T1000 (cell line): ENCODE results near the gene TMEM106A.
"Not testable (repeated sequence)": the region's sequence is repeated elsewhere in the genome, so short reads cannot be mapped to it uniquely, and the experiment has no call there.

ENCODE experiments used
- DNase-seq: peaks from one replicate; lab custom pipeline; 2025; ENCODE audit warnings: mixed read lengths; lab: John Stamatoyannopoulos, UW

TMEM106A gene

GRCh38 chr17:43216369-43216761 is 4.7 kb downstream of the TMEM106A start:
- no peak for DNase-seq

DNA sequence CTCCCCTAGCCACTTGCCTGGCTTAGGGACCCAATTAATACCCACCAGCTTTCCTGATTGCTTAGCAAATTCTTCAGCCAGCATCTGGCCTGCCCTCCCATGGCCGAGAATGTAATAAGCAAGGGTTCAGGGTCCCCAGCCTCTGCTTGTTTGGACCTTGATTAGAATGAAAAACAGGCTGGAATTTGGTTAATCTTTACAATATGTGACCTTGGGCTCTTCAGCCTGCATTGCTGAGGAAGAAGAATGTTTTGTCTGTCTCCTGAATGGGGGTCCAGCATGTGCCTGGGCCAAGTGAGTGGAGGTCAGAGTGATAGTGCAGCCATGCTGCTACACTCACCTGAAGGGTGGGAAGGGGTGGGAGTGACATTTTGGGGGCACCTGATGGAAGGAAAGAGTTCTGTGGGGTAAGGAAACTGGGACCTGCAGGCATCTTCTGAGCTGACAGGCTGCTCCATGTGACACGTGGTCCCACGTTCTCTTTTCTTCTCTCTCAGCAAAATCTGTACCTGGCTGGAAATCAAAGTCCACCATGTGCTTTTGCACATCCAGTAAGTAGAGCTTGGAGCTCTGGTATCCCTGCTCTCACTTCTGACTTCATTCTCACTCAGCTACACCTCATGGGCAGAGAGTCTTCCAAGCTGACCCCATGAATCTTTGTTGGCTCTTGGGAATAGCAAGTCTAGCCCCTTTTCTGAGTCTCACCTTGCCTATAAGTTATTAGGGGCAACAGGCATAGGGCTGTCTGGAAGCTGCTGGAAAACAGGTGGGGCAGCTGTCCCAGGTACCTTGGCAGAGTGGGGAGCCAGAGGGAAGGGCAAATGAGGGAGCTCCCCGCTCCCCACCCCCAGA is 5.3 kb downstream of the TMEM106A start:
- DNase-seq = no peak

DNA sequence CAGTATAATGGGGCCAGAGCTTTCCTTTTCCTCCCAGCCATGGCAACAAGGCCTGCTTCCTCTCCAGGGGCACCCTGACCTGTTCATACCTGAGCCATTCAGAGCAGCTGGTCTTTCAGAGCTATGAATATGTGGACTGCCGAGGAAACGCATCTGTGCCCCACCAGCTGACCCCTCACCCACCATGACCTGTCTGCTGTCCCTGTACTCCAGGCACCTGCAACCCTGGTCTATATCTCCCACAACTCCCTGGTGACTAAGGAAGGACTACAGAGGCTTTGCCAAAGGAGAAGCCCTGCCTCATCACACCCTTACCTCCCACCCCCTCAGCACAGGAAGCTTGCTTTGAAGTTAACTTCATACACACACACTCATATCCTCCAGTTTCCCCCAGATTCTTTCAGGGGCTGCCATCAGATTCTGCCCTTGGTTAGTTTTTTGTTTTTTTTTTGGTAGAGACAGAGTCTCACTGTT is 6.0 kb downstream of the TMEM106A start:
- no peak for DNase-seq

- no peak for DNase-seq
These were observed 7.3 kb downstream of the TMEM106A start for GRCh38 chr17:43219001-43219400.

DNA sequence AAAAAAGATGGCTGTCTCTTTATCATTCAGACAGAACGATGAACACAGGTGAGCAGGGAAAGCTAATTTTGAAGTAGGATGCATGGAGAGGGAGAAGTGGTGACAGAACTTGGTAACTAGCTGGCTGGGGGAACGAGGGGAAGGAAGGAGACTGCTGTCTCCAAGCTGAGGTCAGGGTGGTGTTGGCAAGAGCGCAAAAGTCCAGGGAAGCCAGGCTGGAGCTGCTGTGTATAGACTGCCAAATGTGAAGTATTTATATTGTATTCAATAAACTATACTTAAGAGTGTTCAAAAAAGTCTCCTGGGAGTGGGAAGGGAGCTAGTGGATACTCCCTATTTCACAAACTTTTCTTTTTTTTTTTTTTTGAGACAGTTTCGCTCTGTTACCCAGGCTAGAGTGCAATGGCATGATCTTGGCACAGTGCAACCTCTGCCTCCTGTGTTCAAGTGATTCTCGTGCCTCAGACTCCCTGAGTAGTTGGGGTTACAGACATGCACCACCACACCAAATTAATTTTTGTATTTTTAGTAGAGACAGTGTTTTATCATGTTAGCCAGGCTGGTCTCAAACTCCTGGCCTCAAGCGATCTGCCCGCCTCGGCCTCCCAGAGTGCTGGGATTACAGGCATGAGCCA is 8.2 kb downstream of the TMEM106A start:
- DNase-seq = no peak

- DNase-seq = no peak
These were observed 8.9 kb downstream of the TMEM106A start for GRCh38 chr17:43220511-43221125.

DNA sequence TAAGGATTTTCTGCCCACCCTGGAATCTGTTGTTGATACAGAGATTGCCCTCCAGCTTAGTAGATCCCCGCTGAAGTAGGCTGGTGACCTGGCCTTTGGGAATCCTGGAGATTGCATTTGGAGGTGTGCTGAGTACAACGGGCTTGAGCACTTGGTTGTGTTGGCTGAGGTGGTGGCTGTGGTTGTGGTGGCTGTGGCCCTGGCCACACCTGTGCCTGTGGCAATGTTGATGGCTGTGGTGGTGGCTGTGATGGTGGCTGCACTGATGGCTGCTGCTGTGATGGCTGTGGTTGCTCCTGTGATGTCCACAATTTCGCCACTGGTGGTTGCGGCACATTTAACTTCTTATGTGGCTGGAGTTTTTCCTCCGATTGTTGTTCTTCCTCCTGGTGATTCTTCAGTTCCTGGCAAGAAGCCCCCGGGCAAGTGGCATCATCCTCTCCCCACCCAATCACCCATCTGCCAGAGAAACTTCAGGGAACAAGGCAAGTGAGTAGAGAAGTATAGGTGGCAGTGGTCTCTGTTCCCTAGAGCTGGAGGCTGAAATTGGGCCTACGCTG is 12.6 kb downstream of the TMEM106A start:
- no peak for DNase-seq

DNA sequence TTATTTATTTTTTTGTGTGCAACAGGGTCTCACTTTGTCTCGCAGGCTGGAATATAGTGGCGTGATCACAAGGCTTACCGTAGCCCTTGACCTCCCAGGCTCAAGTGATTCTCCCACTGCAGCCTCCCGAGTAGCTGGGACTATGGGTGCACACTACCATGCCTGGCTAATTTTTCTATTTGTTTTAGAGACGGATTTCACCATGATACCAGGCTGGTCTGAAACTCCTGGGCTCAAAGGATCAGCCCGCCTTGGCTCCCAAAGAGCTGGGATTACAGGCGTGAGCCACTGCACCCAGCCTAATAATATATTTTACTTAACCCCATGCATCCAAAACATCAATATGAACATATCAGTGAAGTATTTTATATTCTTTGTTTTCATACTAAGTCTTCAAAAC is 14.7 kb downstream of the TMEM106A start:
- no peak for DNase-seq

DNA sequence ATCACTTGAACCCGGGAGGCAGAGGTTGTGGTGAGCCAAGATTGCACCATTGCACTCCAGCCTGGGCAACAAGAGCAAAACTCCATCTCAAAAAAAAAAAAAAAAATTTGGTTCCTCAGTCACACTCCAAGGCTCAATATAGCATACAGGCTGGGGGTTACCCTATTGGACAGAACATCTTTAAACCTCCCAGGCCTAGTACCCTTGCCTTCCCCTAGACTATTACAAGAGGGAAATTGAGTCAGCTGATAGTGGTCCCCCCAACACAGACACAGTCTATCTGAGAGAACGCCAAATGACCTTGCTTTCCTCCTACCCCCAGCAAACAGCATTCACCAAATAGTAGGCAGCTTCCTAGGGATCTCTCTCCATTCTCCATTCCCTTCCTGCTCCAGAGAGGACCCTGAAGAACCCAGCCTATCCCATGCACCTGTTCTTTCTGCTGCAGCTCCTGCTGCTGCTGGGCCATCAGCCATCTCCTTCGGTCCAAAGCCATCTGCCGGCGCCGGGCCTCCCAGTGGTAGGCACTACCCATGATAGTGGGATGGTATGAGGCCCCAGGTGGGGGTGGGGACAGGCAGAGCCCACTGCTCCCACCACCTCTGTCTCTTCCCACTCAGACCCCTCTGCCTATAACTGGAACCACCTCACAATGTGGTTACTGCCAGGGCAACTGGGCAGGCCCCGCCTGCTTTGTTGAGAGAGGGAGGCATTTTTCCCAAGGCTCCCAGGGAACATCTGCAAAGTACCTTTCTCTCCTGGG is 16.5 kb downstream of the TMEM106A start, which contains the start of gene CCDC200:
Gene CCDC200, minus strand, starts transcription at position 604 of the 763 bp plus-strand sequence. Its CDS starts 69 bp downstream, at position 535.
- not testable (repeated sequence) for DNase-seq

GRCh38 chr17:43231205-43232020 is 19.7 kb downstream of the TMEM106A start:
- not testable (repeated sequence) for DNase-seq

DNA sequence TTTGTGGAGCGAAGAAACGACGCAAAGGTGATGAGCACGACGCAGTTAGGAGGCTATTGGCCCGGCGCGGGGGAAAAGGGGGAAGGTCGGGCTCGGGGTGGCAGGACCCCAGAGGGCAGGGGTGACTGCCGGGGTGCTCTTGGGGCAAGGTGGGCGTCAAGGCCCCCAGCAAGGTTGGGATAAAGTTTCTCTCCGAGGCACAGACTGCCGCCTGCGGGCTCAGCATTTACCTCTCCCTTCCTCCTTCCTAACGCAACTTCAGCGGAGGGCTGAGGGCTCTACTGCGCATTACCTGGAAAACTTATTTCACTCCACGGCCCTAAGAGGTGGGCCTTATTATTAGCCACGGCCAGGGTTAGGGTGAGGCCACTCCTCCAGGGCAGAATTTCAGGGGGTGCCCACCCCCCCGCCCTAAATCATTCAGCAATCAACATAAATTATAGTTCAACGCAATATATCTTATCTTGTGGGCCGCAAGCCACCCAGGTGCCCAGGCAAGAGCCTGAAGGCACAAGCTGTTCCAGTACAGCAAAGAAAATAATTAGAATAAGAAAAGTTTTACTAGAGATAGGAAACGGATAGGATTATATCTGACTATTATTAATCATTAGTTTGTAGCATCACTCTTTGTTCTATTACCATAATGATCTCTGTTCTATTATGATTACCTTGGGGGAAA is 20.5 kb downstream of the TMEM106A start:
- not testable (repeated sequence) for DNase-seq

DNA sequence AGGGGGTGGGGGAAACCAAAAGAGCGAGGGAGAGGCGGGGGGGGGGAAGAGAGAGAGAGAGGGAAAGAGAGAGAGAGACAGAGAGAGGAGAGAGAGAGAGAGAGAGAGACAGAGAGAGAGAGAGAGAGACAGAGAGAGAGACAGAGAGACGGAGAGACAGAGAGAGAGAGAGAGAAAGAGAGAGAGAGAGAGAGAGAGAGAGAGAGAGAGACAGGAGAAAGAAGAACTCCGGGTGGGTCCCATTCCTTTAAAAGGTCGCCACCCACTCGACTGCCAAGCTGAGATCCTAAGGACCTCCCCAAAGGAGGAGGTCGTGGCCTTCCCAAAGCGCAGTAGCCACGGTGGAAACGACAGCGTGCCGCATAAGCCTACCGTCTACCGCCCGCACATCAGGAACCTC is 21.6 kb downstream of the TMEM106A start:
- not testable (repeated sequence) for DNase-seq

GRCh38 chr17:43233877-43234276 is 22.2 kb downstream of the TMEM106A start, which contains the start of gene RNU2-1:
TSS of gene RNU2-1 (minus strand) at chr17:43233977.
- not testable (repeated sequence) for DNase-seq

GRCh38 chr17:43239597-43239996 is 27.9 kb downstream of the TMEM106A start:
- not testable (repeated sequence) for DNase-seq

DNA sequence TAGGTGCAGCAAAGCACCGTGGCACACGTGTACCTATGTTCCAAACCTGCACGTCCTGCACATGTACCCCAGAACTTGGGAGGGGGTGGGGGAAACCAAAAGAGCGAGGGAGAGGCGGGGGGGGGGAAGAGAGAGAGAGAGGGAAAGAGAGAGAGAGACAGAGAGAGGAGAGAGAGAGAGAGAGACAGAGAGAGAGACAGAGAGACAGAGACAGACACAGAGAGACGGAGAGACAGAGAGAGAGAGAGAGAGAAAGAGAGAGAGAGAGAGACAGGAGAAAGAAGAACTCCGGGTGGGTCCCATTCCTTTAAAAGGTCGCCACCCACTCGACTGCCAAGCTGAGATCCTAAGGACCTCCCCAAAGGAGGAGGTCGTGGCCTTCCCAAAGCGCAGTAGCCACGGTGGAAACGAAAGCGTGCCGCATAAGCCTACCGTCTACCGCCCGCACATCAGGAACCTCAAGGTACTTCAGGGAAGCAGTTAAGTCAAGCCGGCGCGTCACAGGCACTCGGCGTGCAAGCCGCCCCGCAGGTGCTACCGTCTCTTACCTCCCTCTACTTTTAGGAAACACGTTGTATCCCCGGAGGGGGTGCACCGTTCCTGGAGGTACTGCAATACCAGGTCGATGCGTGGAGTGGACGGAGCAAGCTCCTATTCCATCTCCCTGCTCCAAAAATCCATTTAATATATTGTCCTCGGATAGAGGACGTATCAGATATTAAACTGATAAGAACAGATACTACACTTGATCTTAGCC is 29.1 kb downstream of the TMEM106A start:
- not testable (repeated sequence) for DNase-seq

- not testable (repeated sequence) for DNase-seq
These were observed 34.8 kb downstream of the TMEM106A start for GRCh38 chr17:43246456-43246855.
